ENCODE results near the gene KRT82.

Gene KRT82

GRCh38 chr12:52407918-52408317, 1.8 kb upstream of the KRT82 start:
- no peak for DNase-seq

GRCh38 chr12:52404951-52405350, 1.2 kb downstream of the KRT82 start:
- DNase-seq: no peak

GRCh38 chr12:52403561-52403960, 2.6 kb downstream of the KRT82 start:
- DNase-seq: no peak

GRCh38 chr12:52402873-52403540, 3.1 kb downstream of the KRT82 start:
- DNase-seq: no peak

- no peak for DNase-seq
Observed at GRCh38 chr12:52402377-52402776, 3.8 kb downstream of the KRT82 start.

- DNase-seq: no peak
Observed at GRCh38 chr12:52401926-52402325, 4.2 kb downstream of the KRT82 start.

- DNase-seq: no peak
Observed at GRCh38 chr12:52401526-52401925, 4.6 kb downstream of the KRT82 start.

GRCh38 chr12:52400906-52401305, 5.2 kb downstream of the KRT82 start:
- DNase-seq: no peak

- no peak for DNase-seq
Observed at GRCh38 chr12:52399756-52400155, 6.4 kb downstream of the KRT82 start.

GRCh38 chr12:52398176-52398575, 8.0 kb downstream of the KRT82 start:
- no peak for DNase-seq

- DNase-seq: no peak
Observed at GRCh38 chr12:52396656-52397055, 9.5 kb downstream of the KRT82 start.

- no peak for DNase-seq
Observed at GRCh38 chr12:52395761-52396434, 10.2 kb downstream of the KRT82 start.

GRCh38 chr12:52394836-52395405, 11.2 kb downstream of the KRT82 start:
- no peak for DNase-seq

GRCh38 chr12:52392465-52393007, 13.6 kb downstream of the KRT82 start:
- no peak for DNase-seq

GRCh38 chr12:52391618-52392002, 14.5 kb downstream of the KRT82 start:
- no peak for DNase-seq

GRCh38 chr12:52390739-52391617, 15.2 kb downstream of the KRT82 start:
- no peak for DNase-seq

GRCh38 chr12:52389313-52390207, 16.6 kb downstream of the KRT82 start:
- no peak for DNase-seq

- DNase-seq: no peak
Observed at GRCh38 chr12:52387859-52388258, 18.3 kb downstream of the KRT82 start.

- no peak for DNase-seq
Observed at GRCh38 chr12:52385226-52385702, 20.9 kb downstream of the KRT82 start, which contains the start of gene KRT84. Gene KRT84, minus strand, starts transcription at chr12:52385652. Its CDS starts 67 bp downstream, at chr12:52385585.

GRCh38 chr12:52383331-52383730, 22.8 kb downstream of the KRT82 start:
- no peak for DNase-seq

GRCh38 chr12:52382854-52383253, 23.3 kb downstream of the KRT82 start:
- no peak for DNase-seq

- no peak for DNase-seq
Observed at GRCh38 chr12:52381206-52381605, 24.9 kb downstream of the KRT82 start.
